ENCODE data around the gene MIA2.

MIA2 gene

DNA sequence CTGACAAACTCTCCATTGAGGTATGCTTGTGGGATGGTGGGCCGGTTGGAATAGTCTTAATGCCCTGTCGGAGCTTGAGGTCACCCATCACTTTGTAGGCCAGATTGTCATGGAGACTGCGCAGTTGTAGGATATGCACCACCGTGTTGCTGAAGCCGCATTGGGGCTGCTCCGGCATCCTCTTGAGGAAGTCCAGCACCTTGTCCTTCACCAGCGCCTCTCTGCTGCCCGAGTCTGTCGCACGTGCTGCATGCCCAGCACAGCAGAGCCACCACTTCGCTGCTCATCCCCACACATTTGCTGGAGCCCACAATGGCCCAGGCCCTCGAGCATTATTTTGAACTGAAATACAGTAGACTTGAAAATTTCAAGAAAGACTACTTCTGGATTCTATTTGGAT is 136.7 kb downstream of the MIA2 start:
- TF ChIP-seq, protein P1, sequence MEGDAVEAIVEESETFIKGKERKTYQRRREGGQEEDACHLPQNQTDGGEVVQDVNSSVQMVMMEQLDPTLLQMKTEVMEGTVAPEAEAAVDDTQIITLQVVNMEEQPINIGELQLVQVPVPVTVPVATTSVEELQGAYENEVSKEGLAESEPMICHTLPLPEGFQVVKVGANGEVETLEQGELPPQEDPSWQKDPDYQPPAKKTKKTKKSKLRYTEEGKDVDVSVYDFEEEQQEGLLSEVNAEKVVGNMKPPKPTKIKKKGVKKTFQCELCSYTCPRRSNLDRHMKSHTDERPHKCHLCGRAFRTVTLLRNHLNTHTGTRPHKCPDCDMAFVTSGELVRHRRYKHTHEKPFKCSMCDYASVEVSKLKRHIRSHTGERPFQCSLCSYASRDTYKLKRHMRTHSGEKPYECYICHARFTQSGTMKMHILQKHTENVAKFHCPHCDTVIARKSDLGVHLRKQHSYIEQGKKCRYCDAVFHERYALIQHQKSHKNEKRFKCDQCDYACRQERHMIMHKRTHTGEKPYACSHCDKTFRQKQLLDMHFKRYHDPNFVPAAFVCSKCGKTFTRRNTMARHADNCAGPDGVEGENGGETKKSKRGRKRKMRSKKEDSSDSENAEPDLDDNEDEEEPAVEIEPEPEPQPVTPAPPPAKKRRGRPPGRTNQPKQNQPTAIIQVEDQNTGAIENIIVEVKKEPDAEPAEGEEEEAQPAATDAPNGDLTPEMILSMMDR (IDR thresholded peaks at IDR 0.05), result no peak

DNA sequence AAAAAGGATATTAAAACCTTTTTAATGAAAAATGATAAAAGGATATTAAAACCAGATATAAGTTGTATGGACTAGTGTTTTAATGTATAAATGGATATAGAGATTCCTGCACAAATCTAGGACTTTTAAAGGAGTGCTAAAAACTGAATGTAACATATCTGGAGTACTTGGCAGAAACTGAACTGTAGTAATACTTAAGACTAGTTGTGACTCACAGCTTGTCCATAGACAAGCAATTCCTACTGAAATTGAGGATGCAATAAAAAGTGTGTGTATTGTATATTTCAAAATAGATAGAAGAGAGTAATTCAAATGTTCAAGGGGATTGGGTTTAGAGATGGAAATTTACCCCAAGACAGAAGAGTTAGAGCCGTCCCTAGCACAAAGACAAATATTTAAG is 138.9 kb downstream of the MIA2 start:
- TF ChIP-seq, protein P1 (IDR thresholded peaks at IDR 0.05), result no peak

DNA sequence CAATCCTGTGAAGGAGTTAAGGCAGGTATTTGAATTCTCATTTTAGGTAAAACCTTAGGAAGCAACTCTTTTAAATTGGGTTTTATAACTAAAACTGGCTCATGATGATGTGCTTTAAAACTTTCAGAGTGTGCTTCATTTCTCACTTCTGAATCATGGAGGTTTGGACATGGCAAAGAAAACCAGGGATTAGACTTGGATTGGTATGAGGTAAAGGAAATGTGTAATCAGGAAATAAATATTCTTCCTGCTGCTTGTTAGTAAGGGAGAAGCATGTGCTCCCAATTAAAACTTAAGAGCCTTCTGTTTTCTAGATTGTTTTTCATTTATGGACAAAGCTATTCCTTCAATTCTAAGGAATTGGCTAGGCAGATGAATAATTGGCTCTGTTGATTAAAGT is 141.1 kb downstream of the MIA2 start:
- TF ChIP-seq, protein P1 (IDR thresholded peaks at IDR 0.05), result no peak

DNA sequence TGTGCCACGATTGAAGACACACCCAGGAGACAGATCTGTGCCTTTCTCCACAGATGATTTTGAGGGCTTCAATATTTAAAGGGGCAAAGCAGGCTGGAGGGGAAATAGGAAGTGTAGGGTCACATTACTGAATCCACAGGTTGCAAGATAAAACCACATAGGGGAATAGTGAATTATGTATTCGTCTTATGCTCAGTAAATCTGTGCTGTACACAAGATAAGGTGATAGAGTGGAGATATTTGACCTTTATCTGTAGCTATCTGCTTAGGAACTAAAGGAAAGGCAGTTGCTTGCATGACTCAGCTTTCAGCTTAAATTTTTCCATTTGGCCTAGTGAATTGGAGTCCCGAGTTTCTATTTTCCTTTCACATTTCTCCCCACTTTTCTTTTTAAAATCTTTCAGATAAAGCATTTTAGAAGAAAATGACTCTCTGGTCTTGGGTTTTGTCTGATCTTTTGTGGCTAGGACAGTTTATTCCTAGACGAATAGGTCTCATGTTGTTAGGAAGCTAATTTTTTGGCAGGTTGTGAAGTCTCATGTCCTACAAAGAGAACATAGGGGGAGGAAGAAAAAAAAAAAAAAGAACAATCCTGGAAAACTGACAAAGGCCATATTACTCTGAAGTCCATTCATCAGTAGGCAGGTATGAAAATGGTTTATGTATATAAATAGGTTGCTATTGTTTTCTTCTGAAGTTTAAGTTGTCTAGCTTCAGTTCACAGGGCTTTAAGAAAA is 143.1 kb downstream of the MIA2 start:
- TF ChIP-seq, protein P1 (IDR thresholded peaks at IDR 0.05), result no peak

DNA sequence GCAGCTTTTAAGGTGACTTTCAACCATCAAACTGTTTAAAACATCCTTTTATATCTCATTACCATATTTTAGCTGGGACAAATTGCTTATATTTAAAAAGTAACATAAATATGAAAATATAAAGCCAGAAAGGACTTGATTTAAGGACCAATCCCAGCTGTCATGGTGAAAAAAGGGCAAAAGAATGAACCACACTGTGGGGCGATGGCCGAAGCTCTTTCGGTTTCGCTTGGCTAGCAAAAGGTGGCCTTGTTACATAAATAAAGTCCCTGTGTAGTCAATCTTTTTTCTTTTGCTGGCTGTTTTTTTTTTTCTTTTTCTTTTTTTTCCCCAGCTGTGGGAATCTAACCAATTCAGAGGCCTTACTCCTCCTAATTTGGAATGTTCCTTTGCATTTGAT is 147.7 kb downstream of the MIA2 start:
- TF ChIP-seq, protein P1 (IDR thresholded peaks at IDR 0.05), result no peak

DNA sequence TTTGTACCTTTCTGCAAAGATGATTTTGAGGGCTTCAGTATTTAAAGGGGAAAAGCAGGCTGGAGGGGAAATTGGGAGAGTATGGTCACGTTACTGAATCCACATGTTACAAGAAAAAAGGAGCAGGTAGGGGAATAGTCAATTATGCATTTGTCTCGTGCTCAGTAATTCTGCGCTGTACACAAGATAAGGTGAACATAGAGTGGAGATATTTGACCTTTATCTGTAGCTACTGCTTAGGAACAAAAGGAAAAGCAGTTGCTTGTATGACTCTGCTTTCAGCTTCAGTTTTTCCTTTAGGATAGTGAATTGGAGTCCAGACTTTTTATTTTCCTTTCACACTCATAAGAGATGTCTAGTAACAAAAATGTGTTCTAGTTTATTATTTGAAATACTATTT is 148.7 kb downstream of the MIA2 start:
- TF ChIP-seq, protein P1 (IDR thresholded peaks at IDR 0.05), result no peak

DNA sequence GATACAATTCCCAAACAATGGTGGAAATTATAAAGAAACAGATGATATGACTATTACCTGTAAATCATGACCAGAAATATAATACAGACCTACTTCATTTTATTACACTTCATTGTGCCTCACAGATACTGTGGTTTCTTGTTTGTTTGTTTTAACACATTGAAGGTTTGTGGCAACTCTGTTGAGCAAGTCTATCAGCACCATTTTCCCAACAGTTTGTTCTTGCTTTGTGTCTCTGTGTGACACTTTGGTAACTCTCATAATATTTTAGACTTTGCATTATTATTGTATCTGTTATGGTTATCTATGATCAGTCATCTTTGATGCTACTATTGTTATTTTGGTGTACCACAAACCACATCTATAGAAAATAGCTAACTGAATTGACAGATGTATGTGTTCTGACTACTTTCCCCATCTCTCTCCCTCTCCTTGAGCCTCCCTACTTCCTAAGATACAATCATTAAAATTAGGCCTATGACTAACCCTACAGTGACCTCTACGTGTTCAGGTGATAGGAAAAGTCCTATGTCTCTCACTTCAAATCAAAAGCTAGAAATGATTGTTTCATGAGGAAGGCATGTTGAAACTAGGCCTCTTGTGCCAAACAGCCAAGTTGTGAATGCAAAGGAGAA is 149.4 kb downstream of the MIA2 start:
- TF ChIP-seq, protein P1 (IDR thresholded peaks at IDR 0.05), result no peak
